Smooth muscle cell (in vitro differentiated cells): ENCODE measurements around the gene CELSR1. TPM values are rescaled to one million over a fixed set of nuclear protein-coding genes. Genes with fewer than 3 reads are reported as not detected.
A peak's percentile ranks its signal among the peaks of the same experiment; 100 is the strongest.

ENCODE experiments used
- DNase-seq: peaks from one replicate; lab custom pipeline; 2025; ENCODE audit not compliant: unreplicated experiment; lab: John Stamatoyannopoulos, UW
- H2AFZ ChIP-seq: fragments of 200-600 bp; sonication (generic); 2 replicates; pipeline ENCODE4 v1.6.0; 2016; ENCODE audit warnings: antibody characterized with exemption, low read depth, mild to moderate bottlenecking
- H3F3A ChIP-seq: fragments of 200-600 bp; sonication (generic); 2 replicates; pipeline ENCODE4 v1.6.0; 2017; ENCODE audit warnings: antibody characterized with exemption, low read depth
- H3K27ac ChIP-seq: fragments of 200-600 bp; sonication (generic); 2 replicates; pipeline ENCODE4 v1.5.1; 2016; ENCODE audit warnings: low read depth, mild to moderate bottlenecking
- H3K27me3 ChIP-seq: fragments of 200-600 bp; sonication (generic); 2 replicates; pipeline ENCODE4 v1.6.1; 2016; ENCODE audit warnings: low read depth, mild to moderate bottlenecking
- H3K36me3 ChIP-seq: fragments of 200-600 bp; sonication (generic); 2 replicates; pipeline ENCODE4 v1.5.1; 2016; ENCODE audit warnings: low read depth
- H3K4me1 ChIP-seq: fragments of 200-600 bp; sonication (generic); 2 replicates; pipeline ENCODE4 v1.5.1; 2016; ENCODE audit warnings: low read depth
- H3K4me2 ChIP-seq: fragments of 200-600 bp; sonication (generic); 2 replicates; pipeline ENCODE4 v1.6.0; 2016; ENCODE audit warnings: mild to moderate bottlenecking
- H3K4me3 ChIP-seq: fragments of 200-600 bp; sonication (generic); 2 replicates; pipeline ENCODE4 v1.5.1; 2016; ENCODE audit warnings: mild to moderate bottlenecking
- H3K79me2 ChIP-seq: fragments of 200-600 bp; sonication (generic); 2 replicates; pipeline ENCODE4 v1.6.0; 2016; ENCODE audit warnings: low read depth, mild to moderate bottlenecking
- H3K9ac ChIP-seq: fragments of 200-600 bp; sonication (generic); 2 replicates; pipeline ENCODE4 v1.6.0; 2016; ENCODE audit warnings: low read depth
- H3K9me3 ChIP-seq: fragments of 200-600 bp; sonication (generic); replicated peaks from 2 replicates; pipeline ENCODE4 v1.5.1; 2016; ENCODE audit warnings: low read depth
- H4K20me1 ChIP-seq: fragments of 200-600 bp; sonication (generic); 2 replicates; pipeline ENCODE4 v1.6.0; 2016; ENCODE audit warnings: low read depth
- WGBS: methylation state at CpG from one replicate; pipeline ENCODE4 v1.1.7; 2016; ENCODE audit warnings: low lambda C conversion rate; 5-methylcytosine and 5-hydroxymethylcytosine counted together
- polyA plus RNA-seq: library from polyadenylated mRNA; unstranded; fragments of >200 nt; fragmentation: Nextera tagmentation; extraction: Ambion mirVana; gene quantifications from 2 replicates; pipeline ENCODE4 v1.2.1, GENCODE V29; 2016
- total RNA-seq: library from RNA; depleted of rRNA; stranded (reverse); fragments of >200 nt; gene quantifications from 2 replicates; pipeline ENCODE4 v1.2.3, GENCODE V29; 2014
- TF ChIP-seq, protein P1 (sequence below): fragments of 200-600 bp; sonication (generic); IDR thresholded peaks from 2 replicates; pipeline ENCODE4 v1.5.1; 2017; ENCODE audit warnings: borderline replicate concordance, mild to moderate bottlenecking, antibody characterized with exemption; ENCODE audit not compliant: insufficient read depth, poor library complexity, severe bottlenecking

CELSR1 gene
- total and polyA plus RNA-seq, 2 experiments from 2014 or later, result 3.6 to 15.2 TPM

DNA sequence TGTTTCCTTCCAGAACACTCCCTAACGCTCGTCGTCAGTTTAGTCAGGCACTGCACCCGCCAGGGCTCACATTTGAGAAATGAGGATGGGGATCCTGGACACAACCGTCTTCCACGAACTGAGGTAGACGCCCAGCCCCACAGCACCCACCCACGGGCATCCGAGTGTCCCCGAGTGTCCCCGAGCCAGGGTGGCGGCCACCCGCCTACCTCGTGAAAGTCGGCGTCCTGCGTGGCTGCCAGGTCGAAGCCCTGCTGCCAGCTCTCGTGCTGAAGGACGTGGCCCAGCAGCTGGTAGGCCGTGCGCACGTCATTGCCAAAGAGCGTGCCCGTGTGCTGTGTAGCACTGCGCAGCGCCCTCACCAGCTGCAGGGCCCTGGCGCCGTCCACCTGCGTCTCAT lies 148.3 kb downstream of the CELSR1 start:
- no peaks in the 10 kb centered on the region for H3K79me2 ChIP-seq
- H3K4me3 ChIP-seq, result no peak overlapping the region
- TF ChIP-seq, protein P1, sequence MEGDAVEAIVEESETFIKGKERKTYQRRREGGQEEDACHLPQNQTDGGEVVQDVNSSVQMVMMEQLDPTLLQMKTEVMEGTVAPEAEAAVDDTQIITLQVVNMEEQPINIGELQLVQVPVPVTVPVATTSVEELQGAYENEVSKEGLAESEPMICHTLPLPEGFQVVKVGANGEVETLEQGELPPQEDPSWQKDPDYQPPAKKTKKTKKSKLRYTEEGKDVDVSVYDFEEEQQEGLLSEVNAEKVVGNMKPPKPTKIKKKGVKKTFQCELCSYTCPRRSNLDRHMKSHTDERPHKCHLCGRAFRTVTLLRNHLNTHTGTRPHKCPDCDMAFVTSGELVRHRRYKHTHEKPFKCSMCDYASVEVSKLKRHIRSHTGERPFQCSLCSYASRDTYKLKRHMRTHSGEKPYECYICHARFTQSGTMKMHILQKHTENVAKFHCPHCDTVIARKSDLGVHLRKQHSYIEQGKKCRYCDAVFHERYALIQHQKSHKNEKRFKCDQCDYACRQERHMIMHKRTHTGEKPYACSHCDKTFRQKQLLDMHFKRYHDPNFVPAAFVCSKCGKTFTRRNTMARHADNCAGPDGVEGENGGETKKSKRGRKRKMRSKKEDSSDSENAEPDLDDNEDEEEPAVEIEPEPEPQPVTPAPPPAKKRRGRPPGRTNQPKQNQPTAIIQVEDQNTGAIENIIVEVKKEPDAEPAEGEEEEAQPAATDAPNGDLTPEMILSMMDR, result no peak
- no peaks in the 10 kb centered on the region for H3K4me1 ChIP-seq
- DNase-seq, result no peak
- no peaks in the 10 kb centered on the region for H3K9me3 ChIP-seq
- H3F3A ChIP-seq, result no peaks in the 10 kb centered on the region
- 95% methylated on average over 30 of the region's 30 CpGs for WGBS
- no peaks in the 10 kb centered on the region for H3K36me3 ChIP-seq
- no peak overlapping the region for H3K27ac ChIP-seq
- H2AFZ ChIP-seq, result no peak overlapping the region
- H4K20me1 ChIP-seq, result no peaks in the 10 kb centered on the region
- H3K4me2 ChIP-seq, result no peak overlapping the region
- H3K27me3 ChIP-seq, result no peaks in the 10 kb centered on the region
- H3K9ac ChIP-seq, result no peak overlapping the region

- DNase-seq, result no peak
Observed at GRCh38 chr22:46388647-46389046, 148.8 kb downstream of the CELSR1 start.

DNA sequence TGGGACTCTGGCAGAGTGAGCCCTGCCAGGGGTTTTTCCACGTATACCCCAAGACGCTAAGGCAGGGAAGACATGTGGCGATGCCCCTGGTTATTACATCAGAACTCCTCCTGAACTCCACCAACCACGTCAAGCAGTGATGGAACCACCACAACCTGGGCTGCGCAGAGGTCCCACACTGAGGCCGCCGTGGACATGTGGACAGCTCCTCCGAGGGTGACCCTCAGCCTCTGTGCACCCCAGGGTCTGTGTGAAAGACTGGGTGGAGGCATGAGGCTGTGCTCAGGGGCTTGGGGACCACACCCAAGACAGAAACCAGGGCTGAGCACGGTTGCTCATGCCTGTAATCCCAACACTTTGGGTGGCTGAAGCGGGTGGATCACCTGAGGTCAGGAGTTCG lies 149.7 kb downstream of the CELSR1 start:
- H3K4me2 ChIP-seq, result no peak overlapping the region
- TF ChIP-seq, protein P1, result no peak
- no peak overlapping the region for H2AFZ ChIP-seq
- no peaks in the 10 kb centered on the region for H3K79me2 ChIP-seq
- 96% methylated on average over 11 of the region's 11 CpGs for WGBS
- H3K36me3 ChIP-seq, result no peaks in the 10 kb centered on the region
- H4K20me1 ChIP-seq, result no peaks in the 10 kb centered on the region
- H3K27ac ChIP-seq, result no peak overlapping the region
- no peaks in the 10 kb centered on the region for H3K9me3 ChIP-seq
- no peaks in the 10 kb centered on the region for H3K4me1 ChIP-seq
- H3K4me3 ChIP-seq, result no peak overlapping the region
- H3K9ac ChIP-seq, result no peak overlapping the region
- no peaks in the 10 kb centered on the region for H3K27me3 ChIP-seq
- DNase-seq, result no peak
- no peaks in the 10 kb centered on the region for H3F3A ChIP-seq

More at GRCh38 chr22:46388647-46389046, 148.8 kb downstream of the CELSR1 start:
- Histone ChIP-seq H3K4me2 (no peak overlapping the region), H3K27ac (no peak overlapping the region), H3K9ac (no peak overlapping the region), H3K4me1 (no peaks in the 10 kb centered on the region), H2AFZ (no peak overlapping the region), H3K79me2 (no peaks in the 10 kb centered on the region), H3K9me3 (no peaks in the 10 kb centered on the region), H3K36me3 (no peaks in the 10 kb centered on the region), H3K4me3 (no peak overlapping the region), H3K27me3 (no peaks in the 10 kb centered on the region), H4K20me1 (no peaks in the 10 kb centered on the region), H3F3A (no peaks in the 10 kb centered on the region)
- WGBS, result 96% methylated on average over 10 of the region's 10 CpGs
- TF ChIP-seq, protein P1, result no peak

DNA sequence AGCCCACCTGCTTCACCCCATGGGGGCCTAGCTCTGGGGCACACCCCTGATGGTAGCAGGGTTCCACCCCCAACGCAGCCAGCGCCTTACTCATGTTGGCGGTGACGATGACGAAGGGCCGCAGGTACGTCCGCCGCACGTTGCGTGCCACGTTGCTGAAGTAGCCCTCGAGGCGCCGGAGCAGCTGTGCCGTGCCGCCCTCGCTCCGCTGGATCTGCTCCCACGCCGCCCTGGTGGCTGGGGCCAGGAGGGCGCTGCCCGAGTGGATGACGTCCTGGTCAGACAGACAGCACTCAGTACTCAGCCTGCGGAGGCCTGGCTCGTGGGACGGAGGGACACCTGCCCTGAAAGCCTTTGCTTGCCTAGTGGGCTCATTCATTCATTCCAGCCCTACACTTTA lies 151.1 kb downstream of the CELSR1 start:
- Histone ChIP-seq H4K20me1 (no peaks in the 10 kb centered on the region), H3K4me2 (no peak overlapping the region), H3K9ac (no peak overlapping the region), H3K36me3 (no peaks in the 10 kb centered on the region), H3K4me3 (no peak overlapping the region), H3K27me3 (no peaks in the 10 kb centered on the region), H3K27ac (no peak overlapping the region), H2AFZ (no peak overlapping the region), H3K4me1 (no peaks in the 10 kb centered on the region), H3F3A (no peaks in the 10 kb centered on the region), H3K79me2 (no peaks in the 10 kb centered on the region), H3K9me3 (no peaks in the 10 kb centered on the region)
- DNase-seq, result no peak
- TF ChIP-seq, protein P1, result peak; percentile 14
- 93% methylated on average over 27 of the region's 27 CpGs for WGBS
